Caco-2 (cell line): Measurements from ENCODE around the gene REC114. TPM values are rescaled to one million over a fixed set of nuclear protein-coding genes. Genes with fewer than 3 reads are reported as not detected.

Source experiments
- BruUV-seq: library from RNA; stranded (reverse); fragments of 400-500 nt; replicated peaks from 2 replicates; lab custom pipeline; 2021; lab: Mats Ljungman, UMichigan
- CTCF ChIA-PET: fragments of 300-600 bp; sonication (Branson Sonifier 250); formaldehyde crosslinking; loops from one replicate; lab custom pipeline; 2022; ENCODE audit warnings: antibody characterized with exemption; lab: Charles Lee
- POLR2A ChIA-PET: fragments of 300-600 bp; sonication (Branson Sonifier 250); formaldehyde crosslinking; loops from one replicate; lab custom pipeline; 2022; ENCODE audit warnings: antibody characterized with exemption; lab: Charles Lee
- DNase-seq, 2 experiments: peaks; one replicate each; pipeline versions ENCODE4 v3.0.0 to v3.0.0-alpha.2; 2020 to 2022
- H3K27me3 ChIP-seq: replicated peaks from 2 replicates; pipeline ENCODE4 v1.6.0; 2011; ENCODE audit warnings: low read length; ENCODE audit not compliant: control insufficient read depth, insufficient read depth
- H3K36me3 ChIP-seq: 2 replicates; pipeline ENCODE4 v1.5.1; 2011; ENCODE audit warnings: low read length; ENCODE audit not compliant: control insufficient read depth, insufficient read depth
- H3K4me1 ChIP-seq: fragments of 250-450 bp; sonication (Bioruptor Pico); 2 replicates; pipeline ENCODE4 v1.5.1; 2020; ENCODE audit warnings: mild to moderate bottlenecking
- H3K4me3 ChIP-seq: 2 replicates; pipeline ENCODE4 v1.5.1; 2011; ENCODE audit warnings: low read depth, mild to moderate bottlenecking, control low read depth, low read length
- H3K9me3 ChIP-seq: fragments of 250-450 bp; sonication (Bioruptor Pico); 2 replicates; pipeline ENCODE4 v1.5.1; 2020; ENCODE audit warnings: mild to moderate bottlenecking, moderate library complexity
- H3K27ac Mint-ChIP-seq: one replicate; pipeline ENCODE4 v1.8.0; 2022; ENCODE audit warnings: mixed read lengths; ENCODE audit not compliant: unreplicated experiment
- H3K27me3 Mint-ChIP-seq: one replicate; pipeline ENCODE4 v1.8.0; 2022; ENCODE audit warnings: mixed read lengths; ENCODE audit not compliant: insufficient read depth, unreplicated experiment
- H3K36me3 Mint-ChIP-seq: one replicate; pipeline ENCODE4 v1.8.0; 2022; ENCODE audit warnings: mild to moderate bottlenecking, mixed read lengths; ENCODE audit not compliant: insufficient read depth, unreplicated experiment
- H3K4me1 Mint-ChIP-seq: one replicate; pipeline ENCODE4 v1.8.0; 2022; ENCODE audit warnings: low read depth, mixed read lengths; ENCODE audit not compliant: unreplicated experiment
- H3K4me3 Mint-ChIP-seq: one replicate; pipeline ENCODE4 v1.8.0; 2022; ENCODE audit warnings: mild to moderate bottlenecking, moderate library complexity, mixed read lengths; ENCODE audit not compliant: unreplicated experiment
- H3K9me3 Mint-ChIP-seq: one replicate; pipeline ENCODE4 v1.8.0; 2022; ENCODE audit warnings: mixed read lengths; ENCODE audit not compliant: unreplicated experiment
- CTCF ChIP-seq, 2 experiments: fragments of 200-600 bp in 1 of 2; IDR thresholded peaks; 1 replicate in 1 of 2; 2 replicates in 1 of 2; pipeline versions ENCODE4 v1.5.1 to v1.8.0; 2011 to 2022; ENCODE audit warnings: antibody characterized with exemption in 1 of 2, control low read depth in 1 of 2, inconsistent platforms in 1 of 2, low read depth in 1 of 2, low read length in 1 of 2, mild to moderate bottlenecking in 1 of 2, moderate library complexity in 1 of 2; ENCODE audit not compliant: insufficient read depth in 1 of 2, severe bottlenecking in 1 of 2, unreplicated experiment in 1 of 2
- intact Hi-C: fragments of 100-400 bp; cut with micrococcal nuclease; formaldehyde crosslinking; loops from one replicate; pipeline ENCODE4 v1.10.0; 2022; ENCODE audit not compliant: unreplicated experiment
- total RNA-seq: library from RNA; stranded (reverse); gene quantifications from 2 replicates; pipeline ENCODE4 v1.2.3, GENCODE V29; 2022

Gene REC114
- total RNA-seq, 1 experiment from 2014 or later = not detected

- CTCF ChIA-PET = no interaction called here
- Histone ChIP-seq H3K4me3 (no peak overlapping the region), H3K36me3 (no peaks in the 10 kb centered on the region), H3K4me1 (no peaks in the 10 kb centered on the region), H3K27me3 (no peaks in the 10 kb centered on the region), H3K9me3 (no peaks in the 10 kb centered on the region)
- H3K4me1 Mint-ChIP-seq = no peaks in the 10 kb centered on the region
- POLR2A ChIA-PET = no interaction called here
- H3K36me3 Mint-ChIP-seq = no peaks in the 10 kb centered on the region
- TF ChIP-seq CTCF (IDR thresholded peaks at IDR 0.05; ENCODE audit: insufficient read depth in 1 of 2, low read depth in 1 of 2, low read length in 1 of 2, severe bottlenecking in 1 of 2, unreplicated experiment in 1 of 2) = no peak
- BruUV-seq = no TSS peak
- H3K27me3 Mint-ChIP-seq = peaks cover 25% of the 10 kb centered on the region
- H3K4me3 Mint-ChIP-seq = no peak overlapping the region
- H3K27ac Mint-ChIP-seq = no peak overlapping the region
- DNase-seq = no peak
- intact Hi-C loops = no loop called here
- no peaks in the 10 kb centered on the region for H3K9me3 Mint-ChIP-seq
Observed at GRCh38 chr15:73433873-73434272, 9.1 kb upstream of the REC114 start.

DNA sequence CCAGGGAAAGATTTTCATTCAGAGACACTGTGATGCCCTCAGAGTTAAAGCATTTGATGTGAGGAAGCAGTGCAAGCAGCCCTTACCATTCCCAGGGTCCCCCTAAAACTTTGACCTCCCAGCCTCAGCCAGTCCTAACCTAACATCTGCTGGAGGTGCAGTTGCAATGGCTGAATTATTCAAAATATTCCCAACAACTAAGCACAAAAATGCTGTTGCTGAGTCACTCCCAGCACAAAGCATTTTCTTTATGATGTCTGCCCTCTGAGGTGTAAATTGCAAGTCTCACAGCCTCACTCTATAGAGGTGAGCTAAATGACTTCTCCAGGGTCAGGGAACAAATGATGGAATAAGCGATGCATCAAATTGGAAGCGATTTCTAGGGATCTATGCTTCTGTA lies 6.4 kb upstream of the REC114 start:
- intact Hi-C loops = no loop called here
- Mint-ChIP-seq H3K36me3 (no peaks in the 10 kb centered on the region), H3K27ac (no peak overlapping the region), H3K9me3 (no peaks in the 10 kb centered on the region), H3K4me3 (no peak overlapping the region), H3K4me1 (no peaks in the 10 kb centered on the region), H3K27me3 (peaks cover 24% of the 10 kb centered on the region)
- H3K36me3 ChIP-seq = no peaks in the 10 kb centered on the region
- TF ChIP-seq CTCF (IDR thresholded peaks at IDR 0.05; ENCODE audit: insufficient read depth in 1 of 2, low read depth in 1 of 2, low read length in 1 of 2, severe bottlenecking in 1 of 2, unreplicated experiment in 1 of 2) = no peak
- no peak for DNase-seq
- POLR2A ChIA-PET = no interaction called here
- no peaks in the 10 kb centered on the region for H3K27me3 ChIP-seq
- CTCF ChIA-PET = no interaction called here
- no peaks in the 10 kb centered on the region for H3K4me1 ChIP-seq
- no TSS peak for BruUV-seq
- no peaks in the 10 kb centered on the region for H3K9me3 ChIP-seq
- no peak overlapping the region for H3K4me3 ChIP-seq

DNA sequence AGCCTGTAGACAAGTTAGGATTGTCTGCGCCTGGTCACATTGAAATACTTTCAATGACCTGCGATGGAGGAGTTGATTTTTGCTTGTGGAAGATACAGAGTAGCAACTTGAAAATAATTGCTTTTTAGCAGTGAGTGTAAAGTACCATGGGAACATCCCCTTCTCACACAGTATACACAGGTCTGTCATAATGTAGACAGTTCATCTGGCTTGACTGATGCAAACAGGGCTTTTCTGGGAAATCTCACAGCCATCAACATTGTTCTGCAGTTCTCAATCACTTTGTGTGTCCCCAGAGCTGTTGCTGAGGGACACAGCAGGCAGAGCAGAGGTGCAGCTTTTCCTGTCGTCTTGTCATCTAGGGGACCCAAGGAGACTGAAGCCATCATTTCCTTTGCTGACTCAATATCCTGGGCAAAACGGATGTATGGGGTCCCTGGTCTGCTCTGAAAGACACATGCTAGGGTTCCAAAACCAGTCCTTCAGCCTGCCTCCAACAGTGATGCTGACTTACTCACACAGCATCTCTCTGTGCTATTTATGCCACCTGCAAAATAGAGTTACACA lies 5.3 kb upstream of the REC114 start:
- no peak for DNase-seq
- H3K9me3 ChIP-seq = no peaks in the 10 kb centered on the region
- POLR2A ChIA-PET = no interaction called here
- intact Hi-C loops = no loop called here
- H3K4me1 ChIP-seq = no peaks in the 10 kb centered on the region
- no peaks in the 10 kb centered on the region for H3K27me3 ChIP-seq
- no peak for TF ChIP-seq CTCF (IDR thresholded peaks at IDR 0.05; ENCODE audit: insufficient read depth in 1 of 2, low read depth in 1 of 2, low read length in 1 of 2, severe bottlenecking in 1 of 2, unreplicated experiment in 1 of 2)
- no peak overlapping the region for H3K27ac Mint-ChIP-seq
- H3K36me3 ChIP-seq = no peaks in the 10 kb centered on the region
- no peak overlapping the region for H3K4me3 ChIP-seq
- H3K4me1 Mint-ChIP-seq = no peaks in the 10 kb centered on the region
- BruUV-seq = no TSS peak
- no peaks in the 10 kb centered on the region for H3K9me3 Mint-ChIP-seq
- no peak overlapping the region for H3K4me3 Mint-ChIP-seq
- CTCF ChIA-PET = interaction anchor here (0.6 kb wide), 1 partner anchor 25 kb away, joined by 3 read pairs; no protein-coding TSS in a partner anchor
- peaks cover 20% of the 10 kb centered on the region for H3K27me3 Mint-ChIP-seq
- H3K36me3 Mint-ChIP-seq = no peaks in the 10 kb centered on the region
